Measurements from ENCODE around the gene NTN5. TPM values are rescaled to one million over a fixed set of nuclear protein-coding genes. Genes with fewer than 3 reads are reported as not detected.

Gene NTN5
- total and polyA plus RNA-seq, 9 of the 15 experiments (the other 6 are each of a cell fraction or from before 2014, with no cell fraction given) = not detected

- TF ChIP-seq ZBTB40 (IDR thresholded peaks at IDR 0.05) (peak; percentile 54; the same call in 1 of the 2 replicates), ZBTB40 (CRISPR knock-in tag; IDR thresholded peaks at IDR 0.05) (no peak), MBD1 (CRISPR knock-in tag; IDR thresholded peaks at IDR 0.05) (no peak), KDM1A (IDR thresholded peaks at IDR 0.05) (peak in 1 of 2 experiments; percentile 54; a peak in 1 of 4 replicates), POU5F1 (IDR thresholded peaks at IDR 0.05; ENCODE audit: borderline replicate concordance, low read depth, low read length, partially characterized antibody) (no peak), CBFA2T2 (conservative IDR thresholded peaks at IDR 0.05) (no peak), TAF1 (IDR thresholded peaks at IDR 0.05; ENCODE audit: control insufficient read depth, extremely low read depth, insufficient read depth, low read length, severe bottlenecking) (peak; percentile 54), TFAP4 (CRISPR knock-in tag; IDR thresholded peaks at IDR 0.05; ENCODE audit: borderline replicate concordance) (peak; percentile 62; the same call in 1 of the 2 replicates), POLR2A (conservative IDR thresholded peaks at IDR 0.05) (peak; percentile 62; the same call in 1 of the 2 replicates), AFF1 (IDR thresholded peaks at IDR 0.05; ENCODE audit: low read depth in 1 of 2, partially characterized antibody in 2 of 2) (peak in 1 of 2 experiments; percentile 20)
Measured at GRCh38 chr19:48639483-48640375, 33.1 kb downstream of the NTN5 start (continued).
